PC-3 (cell line): Measurements from ENCODE around the gene YBX2. TPM values are rescaled to one million over a fixed set of nuclear protein-coding genes. Genes with fewer than 3 reads are reported as not detected.

Source experiments
- ATAC-seq: fragments of 200-7000 bp; cut with Tn5 transposase; 2 replicates; pipeline ENCODE4 v1.9.1; 2020; ENCODE audit warnings: mild to moderate bottlenecking, moderate library complexity
- BruUV-seq: library from RNA; stranded (reverse); fragments of 400-500 nt; replicated peaks from 2 replicates; lab custom pipeline; 2021; lab: Mats Ljungman, UMichigan
- CTCF ChIA-PET: fragments of 300-600 bp; sonication (Branson Sonifier 250); formaldehyde crosslinking; loops from one replicate; lab custom pipeline; 2022; ENCODE audit warnings: antibody characterized with exemption; lab: Charles Lee
- POLR2A ChIA-PET: fragments of 300-600 bp; sonication (Branson Sonifier 250); formaldehyde crosslinking; loops from one replicate; lab custom pipeline; 2022; ENCODE audit warnings: antibody characterized with exemption; ENCODE audit not compliant: unreplicated experiment; lab: Charles Lee
- DNase-seq: peaks from one replicate; pipeline ENCODE4 v3.0.0-alpha.2; 2015
- H2AFZ ChIP-seq: fragments of 300-600 bp; sonication (generic); 2 replicates; pipeline ENCODE4 v1.6.0; 2016; ENCODE audit warnings: antibody characterized with exemption, low read length
- H3F3A ChIP-seq: fragments of 300-600 bp; sonication (generic); one replicate; pipeline ENCODE4 v1.6.0; 2017; ENCODE audit warnings: antibody characterized with exemption, low read length, control low read depth, mild to moderate bottlenecking; ENCODE audit not compliant: unreplicated experiment
- H3K27ac ChIP-seq: fragments of 300-600 bp; sonication (generic); 2 replicates; pipeline ENCODE4 v1.5.1; 2016; ENCODE audit warnings: mild to moderate bottlenecking, low read length
- H3K27me3 ChIP-seq: fragments of 300-600 bp; sonication (generic); 2 replicates; pipeline ENCODE4 v1.6.1; 2016; ENCODE audit warnings: low read length, mixed read lengths
- H3K36me3 ChIP-seq: fragments of 300-600 bp; sonication (generic); 2 replicates; pipeline ENCODE4 v1.6.1; 2016; ENCODE audit warnings: low read depth, mixed run types, low read length, mixed read lengths
- H3K4me1 ChIP-seq: fragments of 300-600 bp; sonication (generic); 2 replicates; pipeline ENCODE4 v1.5.1; 2016; ENCODE audit warnings: low read length; ENCODE audit not compliant: insufficient read depth
- H3K4me2 ChIP-seq: fragments of 300-600 bp; sonication (generic); 2 replicates; pipeline ENCODE4 v1.6.0; 2016; ENCODE audit warnings: low read length
- H3K4me3 ChIP-seq: fragments of 300-600 bp; sonication (generic); 2 replicates; pipeline ENCODE4 v1.5.1; 2016; ENCODE audit warnings: mild to moderate bottlenecking, low read length, mixed read lengths
- H3K79me2 ChIP-seq: fragments of 300-600 bp; sonication (generic); 2 replicates; pipeline ENCODE4 v1.6.1; 2017; ENCODE audit warnings: low read length, mixed read lengths
- H3K9ac ChIP-seq: fragments of 300-600 bp; sonication (generic); 2 replicates; pipeline ENCODE4 v1.6.0; 2016; ENCODE audit warnings: mild to moderate bottlenecking, low read length
- H3K9me2 ChIP-seq: fragments of 300-600 bp; sonication (generic); replicated peaks from 2 replicates; pipeline ENCODE4 v1.6.1; 2016; ENCODE audit warnings: mixed run types, low read length, mixed read lengths
- H3K9me3 ChIP-seq: fragments of 300-600 bp; sonication (generic); 2 replicates; pipeline ENCODE4 v1.6.1; 2016; ENCODE audit warnings: low read length, mixed read lengths
- H4K20me1 ChIP-seq: fragments of 300-600 bp; sonication (generic); 2 replicates; pipeline ENCODE4 v1.6.1; 2016; ENCODE audit warnings: low read length, mixed read lengths
- EZH2 ChIP-seq: fragments of 300-600 bp; sonication (generic); IDR thresholded peaks from one replicate; pipeline ENCODE4 v1.6.1; 2017; ENCODE audit warnings: antibody characterized with exemption, mild to moderate bottlenecking, low read length; ENCODE audit not compliant: unreplicated experiment
- EZH2phosphoT487 ChIP-seq: fragments of 300-600 bp; sonication (generic); IDR thresholded peaks from 2 replicates; pipeline ENCODE4 v1.6.1; 2018; ENCODE audit warnings: mild to moderate bottlenecking, antibody characterized with exemption, low read length, borderline replicate concordance
- intact Hi-C: fragments of 100-400 bp; cut with micrococcal nuclease; formaldehyde crosslinking; loops from 2 replicates; pipeline ENCODE4 v1.9.0; 2023
- total RNA-seq: library from RNA; depleted of rRNA; stranded (reverse); fragments of >200 nt; gene quantifications from 2 replicates; pipeline ENCODE4 v1.2.3, GENCODE V29; 2014
- TF ChIP-seq, protein P1 (sequence below): fragments of 300-600 bp; sonication (generic); conservative IDR thresholded peaks from 2 replicates; pipeline ENCODE4 v1.5.1; 2017; ENCODE audit warnings: antibody characterized with exemption, low read depth, mild to moderate bottlenecking, low read length

Gene YBX2
- total RNA-seq, 1 experiment from 2014 or later, result 1.1 TPM

DNA sequence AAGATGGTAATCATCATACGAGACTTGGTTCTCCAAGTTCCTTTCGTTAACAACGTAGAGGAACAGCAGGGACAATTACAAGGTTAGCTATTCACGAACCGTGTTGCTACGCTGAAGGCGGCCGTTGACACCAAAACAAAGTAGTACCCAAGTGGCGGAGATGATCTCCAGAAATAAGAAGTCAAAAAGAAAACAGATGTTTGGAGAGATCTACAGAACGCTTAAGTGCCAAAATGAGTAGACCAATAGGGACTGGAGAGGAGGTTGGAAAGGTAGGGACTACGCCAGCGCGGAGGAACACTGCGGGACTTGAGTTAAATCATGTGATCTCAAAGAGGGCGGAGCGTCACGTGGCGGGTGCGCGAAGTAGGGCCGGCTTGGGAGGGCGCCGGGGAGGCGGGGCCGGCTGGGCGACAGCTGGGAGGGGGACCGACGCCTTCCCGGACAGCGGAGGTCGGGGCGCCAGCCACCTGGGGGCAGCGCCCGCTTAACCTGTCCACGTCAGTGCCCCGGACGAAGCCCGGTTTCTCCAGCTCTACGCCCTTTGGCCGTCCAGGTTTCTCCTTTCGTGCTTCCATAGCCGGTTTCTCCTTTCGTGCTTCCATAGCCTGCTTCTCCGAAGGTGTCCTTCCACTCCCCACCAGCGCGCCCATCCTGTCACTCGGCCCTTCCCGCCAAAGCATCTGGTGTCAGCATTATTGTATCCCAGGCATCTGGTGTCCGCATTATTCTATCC is 51.6 kb downstream of the YBX2 start:
- peak overlapping the region; percentile 99 for H3K4me2 ChIP-seq
- no peaks in the 10 kb centered on the region for H3K9me2 ChIP-seq
- intact Hi-C loops, result loop anchor here (5.0 kb wide), 1 partner anchor 64 kb away; the partner anchor contains the start of gene EIF5A
- CTCF ChIA-PET, result no interaction called here
- peak overlapping the region; percentile 89 for H3K9ac ChIP-seq
- peaks cover 50% of the 10 kb centered on the region for H3K79me2 ChIP-seq
- BruUV-seq, result no TSS peak
- no peaks in the 10 kb centered on the region for H3F3A ChIP-seq
- no peaks in the 10 kb centered on the region for H3K27me3 ChIP-seq
- peak overlapping the region; percentile 69 for H3K27ac ChIP-seq
- H3K4me3 ChIP-seq, result peak overlapping the region; percentile 86
- H3K36me3 ChIP-seq, result peaks cover 5% of the 10 kb centered on the region; the same call in 1 of the 2 replicates
- POLR2A ChIA-PET, result interaction anchor here (0.6 kb wide), 2 partner anchors 241 to 444 kb away, joined by 6 to 11 read pairs; partner anchors contain the start of gene POLR2A
- peaks cover 17% of the 10 kb centered on the region for H3K4me1 ChIP-seq
- DNase-seq (peak; percentile 85), ATAC-seq (peak; percentile 29)
- peak overlapping the region; percentile 80 for H2AFZ ChIP-seq
- TF ChIP-seq EZH2, result no peak
- no peaks in the 10 kb centered on the region for H3K9me3 ChIP-seq
- no peaks in the 10 kb centered on the region for H4K20me1 ChIP-seq

GRCh38 chr17:7241783-7242716 is 52.4 kb downstream of the YBX2 start, which contains the start of gene GABARAP:
Gene GABARAP (minus strand): TSS chr17:7242449. CDS start chr17:7242330, 119 bp downstream.
- Histone ChIP-seq H3K4me2 (peak within 1 kb of the TSS; percentile 99), H3F3A (no peaks in the 10 kb centered on the region), H3K36me3 (peaks cover 9% of the 10 kb centered on the region; the same call in 1 of the 2 replicates), H3K9ac (peak within 1 kb of the TSS; percentile 89), H4K20me1 (no peaks in the 10 kb centered on the region), H3K9me2 (no peaks in the 10 kb centered on the region), H3K79me2 (peaks cover 50% of the 10 kb centered on the region), H3K27me3 (no peaks in the 10 kb centered on the region), H2AFZ (peak within 1 kb of the TSS; percentile 80), H3K4me3 (peak within 1 kb of the TSS; percentile 86), H3K9me3 (no peaks in the 10 kb centered on the region), H3K4me1 (peaks cover 21% of the 10 kb centered on the region), H3K27ac (peak within 1 kb of the TSS; percentile 69)
- peak; percentile 80 for DNase-seq
- ATAC-seq, result peak; percentile 23
- intact Hi-C loops, result loop anchor here (5.0 kb wide), 1 partner anchor 65 kb away; the partner anchor contains the start of gene EIF5A
- POLR2A ChIA-PET, result interaction anchor here (0.6 kb wide), 3 partner anchors 21 to 444 kb away, joined by 6 to 11 read pairs (median 9); partner anchors contain the start of gene POLR2A
- TF ChIP-seq EZH2phosphoT487 (no peak), EZH2 (no peak)
- TF ChIP-seq, protein P1, sequence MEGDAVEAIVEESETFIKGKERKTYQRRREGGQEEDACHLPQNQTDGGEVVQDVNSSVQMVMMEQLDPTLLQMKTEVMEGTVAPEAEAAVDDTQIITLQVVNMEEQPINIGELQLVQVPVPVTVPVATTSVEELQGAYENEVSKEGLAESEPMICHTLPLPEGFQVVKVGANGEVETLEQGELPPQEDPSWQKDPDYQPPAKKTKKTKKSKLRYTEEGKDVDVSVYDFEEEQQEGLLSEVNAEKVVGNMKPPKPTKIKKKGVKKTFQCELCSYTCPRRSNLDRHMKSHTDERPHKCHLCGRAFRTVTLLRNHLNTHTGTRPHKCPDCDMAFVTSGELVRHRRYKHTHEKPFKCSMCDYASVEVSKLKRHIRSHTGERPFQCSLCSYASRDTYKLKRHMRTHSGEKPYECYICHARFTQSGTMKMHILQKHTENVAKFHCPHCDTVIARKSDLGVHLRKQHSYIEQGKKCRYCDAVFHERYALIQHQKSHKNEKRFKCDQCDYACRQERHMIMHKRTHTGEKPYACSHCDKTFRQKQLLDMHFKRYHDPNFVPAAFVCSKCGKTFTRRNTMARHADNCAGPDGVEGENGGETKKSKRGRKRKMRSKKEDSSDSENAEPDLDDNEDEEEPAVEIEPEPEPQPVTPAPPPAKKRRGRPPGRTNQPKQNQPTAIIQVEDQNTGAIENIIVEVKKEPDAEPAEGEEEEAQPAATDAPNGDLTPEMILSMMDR, result no peak
- CTCF ChIA-PET, result interaction anchor here (0.6 kb wide), 2 partner anchors 35 to 39 kb away, joined by 3 read pairs; partner anchors contain the start of gene SLC2A4
- BruUV-seq, result TSS peak; percentile 76
